HG03108 (cell line): ENCODE data around the gene PBXIP1.
A peak's percentile ranks its signal among the peaks of the same experiment; 100 is the strongest.

Source experiments
- ATAC-seq: cut with Tn5 transposase; IDR thresholded peaks from one replicate; pipeline ENCODE4 v1.9.1; 2021; ENCODE audit warnings: moderate library complexity; ENCODE audit not compliant: unreplicated experiment

PBXIP1 gene

DNA sequence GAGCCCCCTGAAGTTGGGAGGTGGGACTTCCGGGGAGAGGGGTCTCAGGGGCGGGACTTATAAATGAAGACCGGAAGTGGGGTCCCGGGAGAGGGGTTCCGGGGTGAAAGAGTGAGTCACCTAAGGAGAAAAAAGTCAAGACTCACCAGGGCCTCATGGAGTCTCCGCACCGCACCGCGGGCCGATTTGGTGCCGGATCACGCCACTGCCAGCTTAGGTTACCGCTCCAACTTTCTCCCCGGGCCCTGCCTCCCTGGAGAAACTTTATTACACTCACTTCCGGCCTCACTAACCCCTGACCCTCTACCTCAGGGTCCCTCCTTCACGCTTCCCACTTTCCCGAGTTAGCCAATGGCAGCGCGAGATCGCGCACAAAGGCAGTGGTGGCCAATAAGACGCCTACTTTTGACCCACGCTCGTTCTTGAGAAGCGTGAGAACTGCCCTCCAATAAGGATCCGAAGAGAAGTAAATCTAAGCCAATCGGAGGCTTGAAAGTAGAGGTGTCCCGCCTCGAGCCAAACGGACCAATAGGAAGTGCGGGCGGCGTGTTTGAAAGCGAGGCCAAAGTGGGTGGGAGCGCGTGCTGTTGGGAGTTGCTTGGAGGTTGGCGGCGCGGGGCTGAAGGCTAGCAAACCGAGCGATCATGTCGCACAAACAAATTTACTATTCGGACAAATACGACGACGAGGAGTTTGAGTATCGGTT is 18.4 kb upstream of the PBXIP1 start, which contains the start of gene CKS1B:
Gene CKS1B, plus strand, starts transcription at position 580 of the 706 bp plus-strand sequence. Its CDS starts 65 bp downstream, at position 645.
- peak; percentile 76 for ATAC-seq

DNA sequence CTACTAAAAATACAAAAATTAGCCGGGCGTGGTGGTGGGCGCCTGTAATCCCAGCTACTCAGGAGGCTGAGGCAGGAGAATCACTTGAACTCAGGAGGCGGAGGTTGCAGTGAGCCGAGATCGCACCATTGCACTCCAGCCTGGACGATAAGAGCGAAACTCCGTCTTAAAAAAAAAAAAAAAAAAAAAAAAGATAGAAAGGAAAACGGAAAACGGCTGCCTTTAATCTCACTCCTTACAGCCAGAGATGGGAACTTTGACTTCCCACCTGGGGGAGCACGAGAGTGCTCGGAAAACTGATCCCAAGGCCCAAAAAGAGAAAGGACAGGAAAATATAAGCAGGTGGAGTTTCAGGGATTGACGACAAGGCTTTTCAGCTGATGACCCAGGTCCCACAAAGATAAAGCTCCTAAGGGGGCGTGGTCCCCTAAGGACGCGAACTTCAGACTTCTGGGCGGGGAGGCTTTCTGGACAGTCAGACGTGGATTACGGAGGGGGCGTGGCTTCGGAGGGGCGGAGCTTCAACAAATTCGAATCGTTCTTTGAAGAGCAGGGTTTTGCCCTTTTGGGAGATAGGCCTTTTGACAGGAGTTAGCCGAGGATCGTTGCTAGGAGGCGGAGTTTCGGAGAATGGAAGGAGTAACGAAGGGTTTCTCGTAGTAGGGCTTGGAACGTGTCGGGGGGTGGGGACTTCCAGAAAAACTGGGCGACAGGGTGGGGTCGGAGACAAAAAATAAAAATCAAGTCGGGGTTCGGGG is 17.6 kb upstream of the PBXIP1 start:
- no peak for ATAC-seq

DNA sequence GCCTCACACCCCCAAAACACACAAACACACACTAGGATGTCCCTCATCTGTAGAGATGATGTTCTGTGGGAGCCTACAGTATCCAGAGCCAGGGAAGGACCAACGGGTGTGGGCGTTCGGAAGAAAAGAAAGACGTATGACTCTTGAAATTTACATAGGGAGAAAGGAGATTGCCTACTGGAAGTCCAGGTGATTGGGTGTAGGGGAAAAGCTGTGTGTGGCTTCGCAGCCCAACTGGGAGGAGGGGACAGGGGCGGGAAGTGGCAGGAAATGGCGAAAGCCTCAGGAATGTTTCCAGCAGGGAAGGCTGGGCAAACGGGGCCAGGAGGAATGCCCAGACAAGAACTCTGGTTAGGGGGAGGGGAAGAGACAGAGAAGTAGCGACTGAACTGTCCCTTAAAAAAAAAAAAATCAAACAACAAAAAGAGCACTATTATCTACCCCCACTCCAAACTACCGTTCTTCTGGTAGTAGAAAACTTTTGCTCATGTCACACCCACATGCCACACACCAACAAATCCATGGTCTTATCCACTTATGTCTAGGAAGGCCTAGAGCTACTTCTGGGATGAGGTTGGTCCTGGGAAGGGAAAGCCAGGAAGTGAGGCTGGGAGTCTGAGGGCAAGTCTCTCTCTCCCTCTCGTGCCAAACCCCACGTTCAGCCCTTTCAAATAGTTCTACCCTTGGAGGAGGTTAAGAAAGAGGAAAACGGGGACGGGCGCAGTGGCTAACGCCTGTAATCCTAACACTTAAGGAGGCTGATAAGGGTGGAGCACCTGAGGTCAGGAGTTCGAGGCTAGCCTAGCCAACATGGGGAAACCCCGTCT is 16.8 kb upstream of the PBXIP1 start:
- no peak for ATAC-seq

DNA sequence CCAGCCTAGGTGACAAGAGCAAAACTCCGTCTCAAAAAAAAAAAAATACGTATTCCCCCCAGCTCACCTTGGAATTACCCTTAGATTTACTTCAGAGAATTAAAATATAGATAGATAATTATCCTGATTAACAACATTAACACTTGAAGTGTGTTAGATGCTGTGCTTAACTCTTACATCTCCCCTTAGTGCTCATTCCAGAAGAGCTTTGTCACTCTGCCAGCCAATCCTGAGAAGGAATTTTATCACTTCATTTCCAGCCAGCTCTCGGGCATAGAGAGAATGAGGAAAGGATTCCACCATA is 16.3 kb upstream of the PBXIP1 start:
- no peak for ATAC-seq

DNA sequence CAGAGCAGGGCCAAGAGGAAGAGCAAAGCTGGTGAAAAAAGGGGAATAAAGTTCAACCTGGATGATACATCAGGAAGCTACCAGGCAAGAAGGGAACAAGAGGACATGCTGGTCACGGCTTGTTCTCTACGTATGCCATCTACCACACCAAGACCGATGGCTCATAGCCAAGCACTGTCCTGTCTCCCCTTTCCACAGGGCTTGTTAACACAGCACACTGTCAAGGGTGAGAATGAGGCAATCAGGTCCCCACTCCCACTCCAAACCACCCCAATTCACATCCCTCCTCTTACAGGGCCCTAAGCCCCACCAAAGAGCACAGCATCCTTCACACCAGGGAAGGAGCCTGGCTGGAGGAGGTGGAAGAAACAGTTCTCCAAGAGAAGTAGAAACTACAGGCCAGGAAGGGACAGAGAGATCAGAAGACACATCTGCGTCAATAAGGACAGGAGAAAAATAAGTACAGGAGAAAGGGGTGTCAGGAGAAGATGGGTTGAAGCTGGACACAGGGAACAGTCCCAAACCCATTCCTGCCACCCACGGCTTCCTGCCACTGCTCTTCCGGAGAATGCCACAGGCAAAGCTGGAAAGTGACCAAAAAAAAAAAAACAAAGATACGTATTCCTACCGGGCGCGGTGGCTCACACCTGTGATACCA is 15.6 kb upstream of the PBXIP1 start:
- no peak for ATAC-seq

DNA sequence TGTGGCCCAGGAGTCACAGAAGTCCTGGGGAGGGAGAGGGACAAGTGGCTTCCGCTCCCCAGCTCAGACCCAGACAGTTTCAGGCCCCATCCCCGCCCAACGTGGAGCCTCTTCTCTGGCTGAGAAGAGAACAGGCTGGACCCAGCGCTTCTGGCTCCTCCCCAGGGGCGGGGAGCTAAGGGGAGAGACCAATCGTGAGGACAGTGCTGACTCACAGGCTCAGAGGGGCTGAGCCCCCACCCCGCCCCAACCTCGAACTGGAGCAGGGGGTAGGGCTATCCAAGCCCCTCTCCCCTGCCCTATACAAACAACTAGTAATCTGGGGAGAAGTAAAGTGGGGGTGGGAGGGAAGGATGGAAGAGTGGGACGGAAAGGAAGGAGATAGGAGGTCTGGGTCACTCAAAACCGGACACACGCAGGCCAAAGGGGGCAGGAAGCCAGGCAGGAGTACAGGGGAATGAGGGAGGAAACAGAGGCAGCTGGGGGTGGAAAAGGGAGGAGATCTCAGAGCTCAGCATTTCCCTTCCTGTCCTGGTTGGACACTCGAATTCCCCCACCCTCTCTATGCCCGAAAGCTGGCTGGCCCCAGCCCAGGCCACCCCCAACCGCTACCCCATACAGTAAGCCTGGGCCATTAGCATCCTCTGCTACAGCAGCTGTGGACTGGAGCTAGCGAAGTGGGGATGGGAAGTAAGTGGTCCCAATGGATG is 14.9 kb upstream of the PBXIP1 start, which contains the start of gene SHC1:
Gene SHC1, minus strand, starts transcription at position 117 of the 710 bp plus-strand sequence. CDS start 221 bp downstream, outside the sequence.
- no peak for ATAC-seq

DNA sequence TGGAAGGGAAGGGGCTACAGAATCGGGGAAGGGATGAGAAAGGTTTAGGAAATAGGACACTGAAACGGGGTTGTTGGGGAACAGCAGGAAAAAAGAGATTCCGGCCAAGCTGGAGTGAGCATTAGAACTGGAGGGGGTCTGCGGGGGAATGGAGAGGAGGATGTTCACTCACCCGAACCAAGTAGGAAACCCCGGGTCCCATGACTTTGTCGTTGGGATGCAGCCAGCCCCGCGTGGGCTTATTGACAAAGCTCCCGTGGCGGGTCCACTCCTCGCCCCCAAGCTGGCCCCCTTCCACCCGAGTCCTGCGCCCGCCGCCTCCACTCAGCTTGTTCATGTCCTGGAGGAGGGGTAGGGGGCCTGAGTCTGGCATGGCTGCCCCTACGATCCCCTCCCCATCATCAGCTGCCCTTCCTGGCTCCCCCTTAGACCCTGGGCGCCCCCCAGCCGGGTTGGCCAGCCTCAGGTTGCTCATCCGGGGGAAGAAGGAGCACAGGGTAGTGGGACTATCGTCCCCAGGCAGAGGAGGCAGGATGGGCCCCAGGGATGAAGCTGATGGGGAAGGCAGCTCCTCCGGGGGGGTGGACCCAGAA is 14.1 kb upstream of the PBXIP1 start:
- no peak for ATAC-seq

DNA sequence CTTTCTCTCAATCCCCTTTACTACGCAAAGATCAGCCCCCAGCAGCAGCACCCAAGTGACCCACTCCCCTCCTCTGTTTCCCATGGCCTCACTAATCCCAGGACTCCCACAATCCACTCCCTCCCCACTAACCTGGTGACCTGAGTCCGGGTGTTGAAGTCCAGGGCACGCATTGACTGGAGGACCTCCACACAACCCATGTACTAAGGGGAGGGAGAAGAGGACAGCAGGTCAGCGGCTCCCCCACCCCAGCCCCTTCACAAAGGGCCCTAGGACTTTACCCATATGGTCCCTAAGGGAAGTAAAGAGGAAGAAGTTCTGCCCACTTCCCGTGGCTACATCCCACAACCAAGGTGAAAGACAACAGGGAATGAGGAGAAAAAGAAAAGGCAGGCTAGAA is 13.3 kb upstream of the PBXIP1 start:
- no peak for ATAC-seq

DNA sequence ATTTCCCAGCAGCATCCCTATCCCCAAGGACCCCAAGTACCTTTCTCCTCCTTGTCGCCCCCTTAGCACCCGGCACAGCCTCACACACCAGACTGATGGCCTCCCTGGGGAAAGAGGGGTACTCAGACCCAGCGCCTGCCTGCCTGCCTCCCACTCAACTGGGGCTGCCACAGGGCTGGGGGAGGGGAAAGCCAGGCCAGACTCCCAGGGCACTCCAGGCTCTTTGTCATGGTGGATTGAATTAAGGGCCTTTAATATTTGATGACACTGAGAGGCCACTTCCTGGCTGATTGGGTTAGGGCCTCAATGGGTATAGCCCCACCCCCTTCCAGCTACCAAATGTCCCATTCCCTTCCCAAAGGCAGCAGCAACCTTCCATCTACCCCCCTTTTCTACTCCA is 12.8 kb upstream of the PBXIP1 start:
- no peak for ATAC-seq

DNA sequence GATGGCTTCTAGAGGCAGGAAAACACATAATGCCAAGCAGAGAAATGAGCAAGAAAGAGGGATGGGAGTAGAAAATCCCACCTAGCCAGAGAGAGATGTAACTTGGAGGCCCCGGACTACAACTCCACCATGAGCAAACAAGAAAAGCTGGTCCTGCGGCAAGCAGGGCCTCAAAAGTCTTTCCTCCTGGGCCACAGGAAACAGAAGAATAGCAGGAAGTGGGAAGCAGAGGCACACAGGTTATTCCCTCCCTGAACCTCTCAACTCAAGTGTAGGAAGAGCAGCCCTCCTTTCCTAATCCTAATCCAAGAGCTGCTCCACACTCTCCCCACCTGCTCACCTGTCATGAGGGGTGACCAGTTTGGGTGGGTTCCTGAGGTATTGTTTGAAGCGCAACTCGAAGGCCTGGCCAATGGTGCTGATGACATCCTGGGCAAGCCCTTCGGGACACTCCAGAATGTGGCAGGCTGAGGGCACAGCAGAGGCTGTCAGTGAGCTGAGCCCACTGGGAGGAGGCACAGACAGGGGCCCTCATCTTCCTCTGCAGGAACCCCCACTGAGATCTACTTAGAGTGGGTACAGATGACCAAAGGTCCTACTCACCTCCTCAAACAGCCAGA is 11.5 kb upstream of the PBXIP1 start:
- ATAC-seq, result no peak

DNA sequence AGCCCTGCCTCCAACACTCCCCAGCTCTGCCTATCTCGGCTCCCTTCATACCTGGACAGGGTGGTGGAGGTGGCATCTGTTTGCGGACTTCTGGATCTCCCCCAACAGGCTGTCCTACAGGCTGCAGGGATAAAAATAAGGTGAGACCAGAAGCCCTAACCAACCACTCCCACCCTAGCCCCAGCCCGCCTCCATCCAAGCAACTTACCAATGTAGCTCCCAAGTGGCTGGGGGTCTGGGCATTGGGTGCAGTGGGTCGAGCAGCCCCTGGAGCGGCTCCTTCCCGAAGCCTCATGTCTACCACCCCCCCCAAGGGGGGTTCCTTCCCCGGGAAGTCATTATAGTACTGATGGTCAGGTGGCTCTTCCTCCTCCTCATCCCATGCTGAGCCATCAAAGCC is 10.2 kb upstream of the PBXIP1 start:
- ATAC-seq, result no peak

DNA sequence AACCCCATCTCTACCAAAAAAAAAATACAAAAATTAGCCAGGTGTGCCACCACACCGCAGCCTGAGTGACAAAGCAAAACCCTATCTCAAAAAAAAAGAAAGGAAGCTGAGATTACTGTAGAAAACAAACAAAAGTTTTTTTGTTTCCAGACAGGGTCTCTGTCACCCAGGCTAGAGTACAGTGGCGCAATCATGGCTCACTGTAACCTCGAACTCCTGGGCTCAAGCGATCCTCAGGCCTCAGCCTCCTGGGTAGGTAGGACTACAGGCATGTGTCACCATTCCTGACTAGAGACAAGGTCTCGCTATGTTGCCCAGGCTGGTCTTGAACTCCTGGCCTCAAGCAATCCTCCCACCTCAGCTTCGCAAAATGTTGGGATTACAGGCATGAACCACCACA is 8.5 kb upstream of the PBXIP1 start:
- ATAC-seq, result no peak

DNA sequence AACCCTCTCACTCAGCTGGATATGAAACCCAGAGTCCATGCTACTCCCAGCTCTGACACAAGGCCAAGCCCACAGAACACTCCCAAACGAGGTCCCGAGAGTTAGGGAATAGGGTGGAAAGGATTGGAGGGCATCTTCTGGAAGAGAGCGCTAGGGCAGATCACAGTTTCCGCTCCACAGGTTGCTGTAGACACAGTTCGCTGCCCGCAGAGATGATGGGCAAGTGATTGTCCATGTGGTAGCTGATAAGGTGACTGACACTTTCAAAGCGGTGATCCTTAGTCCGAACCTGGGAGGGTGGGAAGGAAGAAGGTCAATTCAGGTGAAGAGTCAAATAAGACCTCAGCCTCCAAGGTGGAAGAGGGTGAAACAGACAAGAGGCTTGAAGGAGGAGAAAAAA is 7.7 kb upstream of the PBXIP1 start:
- no peak for ATAC-seq

DNA sequence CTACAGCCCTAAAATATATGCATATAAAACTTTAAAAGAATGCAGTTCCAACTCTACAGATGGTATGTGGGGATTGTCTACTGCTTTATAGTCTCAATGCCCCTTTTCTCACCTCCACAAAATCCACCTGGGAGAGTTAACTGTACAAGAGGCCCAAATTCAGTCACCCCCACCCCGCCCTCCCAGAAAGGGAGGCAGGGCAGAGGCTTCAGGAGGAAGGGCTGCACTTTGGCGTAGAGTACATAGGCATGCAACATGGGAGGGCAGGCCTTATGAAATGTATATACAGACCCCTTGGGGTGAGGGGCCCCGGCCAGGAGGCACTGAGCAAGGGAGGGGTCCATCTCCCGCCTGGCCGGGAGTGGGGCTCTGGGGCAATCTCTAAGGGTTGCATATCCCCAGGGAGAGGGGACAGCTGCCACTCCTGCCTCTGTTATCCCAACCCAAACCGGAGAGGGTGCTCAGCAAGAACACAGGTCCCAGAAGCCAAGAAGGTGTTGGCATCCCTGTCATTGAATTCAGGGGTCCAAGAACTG is 7.0 kb upstream of the PBXIP1 start:
- no peak for ATAC-seq

DNA sequence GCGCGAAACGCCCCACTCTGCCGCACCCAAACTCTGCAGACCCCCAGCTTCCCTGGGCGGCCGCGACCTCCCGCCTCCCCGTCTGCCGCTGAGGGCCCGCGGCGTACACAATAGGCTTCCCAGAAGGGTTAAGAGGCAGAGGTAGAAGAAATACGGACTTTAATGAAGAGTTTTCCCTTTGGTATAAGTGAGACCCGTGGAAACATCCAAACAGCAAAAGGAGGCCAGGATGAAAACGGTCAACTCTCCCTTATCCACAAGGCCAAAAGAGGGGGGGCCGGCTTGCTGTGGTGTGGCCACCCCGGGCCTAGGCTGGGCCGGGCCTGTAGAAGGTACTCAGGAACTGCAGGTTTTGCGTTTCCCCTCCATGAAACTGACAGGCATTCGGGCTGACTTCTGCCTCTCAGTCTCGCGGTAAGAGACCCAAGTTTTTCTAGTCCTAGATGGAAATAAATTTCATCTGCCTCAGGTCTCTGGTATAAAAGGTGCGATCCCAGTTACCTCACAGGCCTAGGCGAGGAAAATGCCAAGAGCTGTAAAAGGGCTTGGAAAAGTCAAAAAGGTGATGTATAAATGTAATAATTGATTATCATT is 6.4 kb upstream of the PBXIP1 start:
- ATAC-seq, result no peak

DNA sequence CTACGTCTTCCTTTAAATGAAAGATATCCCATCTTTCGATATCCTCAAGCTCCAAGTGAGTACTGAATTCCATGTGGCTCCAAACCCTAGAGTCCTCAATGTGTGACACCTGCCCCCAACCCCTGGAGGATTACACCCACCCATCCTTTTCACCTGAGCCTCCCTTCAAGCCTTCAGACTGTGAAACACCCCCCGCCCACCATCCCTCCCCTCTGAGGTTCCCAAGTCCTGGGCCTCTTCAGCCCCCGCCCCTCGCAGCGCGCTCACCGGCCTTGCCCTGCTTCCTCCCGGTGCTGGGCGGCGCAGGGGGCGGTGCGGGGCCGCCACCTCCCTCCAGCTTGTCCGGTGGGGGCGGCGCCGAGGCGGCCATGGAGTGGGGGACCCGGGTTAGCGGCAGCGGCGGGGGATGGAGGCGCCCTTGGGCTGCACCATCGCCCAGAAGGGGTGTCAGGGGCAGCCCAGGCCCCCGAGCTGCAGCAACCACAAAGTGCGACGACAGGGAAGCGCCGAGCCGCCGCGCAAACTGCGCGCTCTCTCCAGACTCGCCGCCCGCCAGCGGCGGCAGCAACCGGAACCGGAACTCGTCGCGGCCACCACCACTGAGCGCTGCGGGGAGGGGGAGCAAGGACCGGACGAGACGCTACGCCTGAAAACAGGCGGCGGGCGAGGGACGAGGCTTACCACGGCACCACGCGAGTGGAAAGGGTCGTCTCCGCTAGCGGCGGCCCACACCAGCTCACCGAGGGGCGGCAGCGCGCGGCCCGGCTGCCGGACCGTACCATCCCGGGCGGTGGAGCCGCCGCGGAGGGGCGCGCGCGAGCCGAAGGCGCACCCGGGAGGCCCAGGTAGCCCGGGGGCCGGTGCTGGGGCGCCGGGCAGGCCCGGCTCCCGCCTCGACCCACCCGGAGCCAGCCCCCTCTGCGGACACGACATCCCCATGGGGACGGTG is 5.6 kb upstream of the PBXIP1 start, which contains the start of gene PYGO2:
Gene PYGO2, minus strand, starts transcription at position 576 of the 949 bp plus-strand sequence. Its CDS starts 206 bp downstream, at position 370.
- ATAC-seq, result peak; percentile 65

DNA sequence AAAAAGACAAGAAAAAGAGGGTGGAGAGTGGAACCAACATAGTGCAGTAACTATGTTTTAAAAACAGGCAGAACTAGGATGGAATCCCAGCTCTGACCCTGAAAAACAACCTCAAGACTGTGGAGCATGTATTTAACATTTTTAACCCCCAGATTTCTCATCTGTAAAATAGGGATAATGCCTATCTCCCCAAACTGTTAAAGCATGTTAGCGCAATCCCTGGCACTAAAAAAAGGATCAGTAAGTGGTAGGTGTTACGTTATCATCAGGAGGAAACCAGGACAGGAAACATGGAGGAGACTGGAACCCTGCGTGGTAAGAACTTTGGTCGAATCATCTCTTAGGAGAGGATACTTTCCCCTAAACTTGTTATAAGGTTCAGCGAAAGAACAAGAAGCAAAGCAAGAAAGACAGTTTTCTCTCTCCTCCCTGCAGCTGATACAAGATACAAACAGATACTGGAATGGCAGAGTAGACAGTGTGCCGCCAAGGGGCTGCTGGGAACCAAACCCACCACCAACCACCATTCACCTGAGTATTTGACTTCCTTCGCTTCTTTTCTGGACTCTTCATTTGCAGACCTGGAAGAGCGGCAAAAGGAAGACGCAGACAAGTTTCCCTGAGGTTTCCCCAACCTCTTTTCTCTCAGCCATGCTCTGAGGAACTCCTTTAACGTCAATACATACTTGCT is 4.7 kb upstream of the PBXIP1 start:
- ATAC-seq, result no peak
